H1 (cell line): ENCODE data around the gene GNG7.
"Not testable (repeated sequence)": the region's sequence is repeated elsewhere in the genome, so short reads cannot be mapped to it uniquely, and the experiment has no call there.

Source experiments
- ATF3 ChIP-seq: IDR thresholded peaks from 2 replicates; pipeline ENCODE4 v1.6.1; 2011; ENCODE audit warnings: low read depth, mild to moderate bottlenecking, low read length; ENCODE audit not compliant: insufficient read depth
- CREB1 ChIP-seq: IDR thresholded peaks from 2 replicates; pipeline ENCODE4 v1.6.1; 2012; ENCODE audit warnings: inconsistent platforms
- EZH2 ChIP-seq: fragments of 200-600 bp; sonication (generic); IDR thresholded peaks from 2 replicates; pipeline ENCODE4 v1.7.1; 2012; ENCODE audit warnings: low read depth, mild to moderate bottlenecking, moderate library complexity, low read length, inconsistent platforms; ENCODE audit not compliant: severe bottlenecking
- GABPA ChIP-seq: IDR thresholded peaks from 2 replicates; pipeline ENCODE4 v1.6.1; 2011; ENCODE audit warnings: mild to moderate bottlenecking, low read length, moderate library complexity, borderline replicate concordance; ENCODE audit not compliant: insufficient read depth
- GTF2F1 ChIP-seq: IDR thresholded peaks from 2 replicates; pipeline ENCODE4 v1.6.1; 2012; ENCODE audit warnings: low read depth, low read length, improper control_type of control experiment, borderline replicate concordance
- HDAC2 ChIP-seq, 2 experiments: fragments of 300-600 bp in 1 of 2; sonication (generic) in 1 of 2; IDR thresholded peaks; 2 replicates each; pipeline ENCODE4 v1.6.1; 2011 to 2012; ENCODE audit warnings: low read depth in 2 of 2, low read length in 2 of 2, mild to moderate bottlenecking in 2 of 2, moderate library complexity in 2 of 2, borderline replicate concordance in 1 of 2, inconsistent platforms in 1 of 2
- POLR2A ChIP-seq, 2 experiments: IDR thresholded peaks; 1 replicate in 1 of 2; 2 replicates in 1 of 2; pipeline ENCODE4 v1.6.1; 2011; ENCODE audit warnings: low read depth in 2 of 2, low read length in 2 of 2, mild to moderate bottlenecking in 2 of 2; ENCODE audit errors: control extremely low read depth in 1 of 2
- RAD21 ChIP-seq, 2 experiments: IDR thresholded peaks in 1 of 2; conservative IDR thresholded peaks in 1 of 2; 2 replicates each; pipeline ENCODE4 v1.6.1; 2011; ENCODE audit warnings: low read depth in 2 of 2, low read length in 2 of 2, improper control_type of control experiment in 1 of 2, inconsistent platforms in 1 of 2, mild to moderate bottlenecking in 1 of 2, moderate library complexity in 1 of 2
- SIN3A ChIP-seq, 2 experiments: IDR thresholded peaks in 1 of 2; conservative IDR thresholded peaks in 1 of 2; 2 replicates each; pipeline ENCODE4 v1.6.1; 2011 to 2012; ENCODE audit warnings: low read length in 2 of 2, improper control_type of control experiment in 1 of 2, low read depth in 1 of 2, mild to moderate bottlenecking in 1 of 2
- TF ChIP-seq, protein P1 (sequence below): IDR thresholded peaks from 2 replicates; pipeline ENCODE4 v1.6.1; 2012; ENCODE audit warnings: inconsistent platforms
- TF ChIP-seq, protein P2 (sequence below), 3 experiments: IDR thresholded peaks; 1 replicate in 2 of 3; 2 replicates in 1 of 3; pipeline versions ENCODE4 v1.5.1 to v1.6.1; 2011; ENCODE audit warnings: low read length in 3 of 3, mild to moderate bottlenecking in 3 of 3, inconsistent platforms in 2 of 3, low read depth in 1 of 3, moderate library complexity in 1 of 3; ENCODE audit not compliant: insufficient read depth in 1 of 3; ENCODE audit errors: control extremely low read depth in 1 of 3

- TF ChIP-seq, protein P1, sequence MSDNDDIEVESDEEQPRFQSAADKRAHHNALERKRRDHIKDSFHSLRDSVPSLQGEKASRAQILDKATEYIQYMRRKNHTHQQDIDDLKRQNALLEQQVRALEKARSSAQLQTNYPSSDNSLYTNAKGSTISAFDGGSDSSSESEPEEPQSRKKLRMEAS = not testable (repeated sequence)
- TF ChIP-seq GABPA; HDAC2 (IDR thresholded peaks at IDR 0.05; ENCODE audit: borderline replicate concordance in 1 of 2, low read depth in 2 of 2, low read length in 2 of 2); POLR2A (IDR thresholded peaks at IDR 0.05; ENCODE audit: control extremely low read depth in 1 of 2, low read depth in 2 of 2, low read length in 2 of 2); RAD21 (IDR thresholded peaks at IDR 0.05 in 1 of 2, conservative IDR thresholded peaks at IDR 0.05 in 1 of 2; ENCODE audit: low read depth in 2 of 2, low read length in 2 of 2); SIN3A (conservative IDR thresholded peaks at IDR 0.05 in 1 of 2, IDR thresholded peaks at IDR 0.05 in 1 of 2; ENCODE audit: low read depth in 1 of 2, low read length in 2 of 2); EZH2; ATF3; GTF2F1; CREB1: not testable (repeated sequence)
- TF ChIP-seq, protein P2, sequence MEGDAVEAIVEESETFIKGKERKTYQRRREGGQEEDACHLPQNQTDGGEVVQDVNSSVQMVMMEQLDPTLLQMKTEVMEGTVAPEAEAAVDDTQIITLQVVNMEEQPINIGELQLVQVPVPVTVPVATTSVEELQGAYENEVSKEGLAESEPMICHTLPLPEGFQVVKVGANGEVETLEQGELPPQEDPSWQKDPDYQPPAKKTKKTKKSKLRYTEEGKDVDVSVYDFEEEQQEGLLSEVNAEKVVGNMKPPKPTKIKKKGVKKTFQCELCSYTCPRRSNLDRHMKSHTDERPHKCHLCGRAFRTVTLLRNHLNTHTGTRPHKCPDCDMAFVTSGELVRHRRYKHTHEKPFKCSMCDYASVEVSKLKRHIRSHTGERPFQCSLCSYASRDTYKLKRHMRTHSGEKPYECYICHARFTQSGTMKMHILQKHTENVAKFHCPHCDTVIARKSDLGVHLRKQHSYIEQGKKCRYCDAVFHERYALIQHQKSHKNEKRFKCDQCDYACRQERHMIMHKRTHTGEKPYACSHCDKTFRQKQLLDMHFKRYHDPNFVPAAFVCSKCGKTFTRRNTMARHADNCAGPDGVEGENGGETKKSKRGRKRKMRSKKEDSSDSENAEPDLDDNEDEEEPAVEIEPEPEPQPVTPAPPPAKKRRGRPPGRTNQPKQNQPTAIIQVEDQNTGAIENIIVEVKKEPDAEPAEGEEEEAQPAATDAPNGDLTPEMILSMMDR (IDR thresholded peaks at IDR 0.05; ENCODE audit: control extremely low read depth in 1 of 3, insufficient read depth in 1 of 3, low read depth in 1 of 3, low read length in 3 of 3) = not testable (repeated sequence)
Observed at GRCh38 chr19:2572152-2572551, 130.3 kb downstream of the GNG7 start.
